GM19455 (cell line): ENCODE results near the gene SH2D4B.

Experiments
- ATAC-seq: cut with Tn5 transposase; IDR thresholded peaks from one replicate; pipeline ENCODE4 v1.9.1; 2021; ENCODE audit not compliant: unreplicated experiment

The SH2D4B gene

GRCh38 chr10:80503584-80504157 lies 34.0 kb upstream of the SH2D4B start:
- ATAC-seq: no peak

GRCh38 chr10:80504158-80504811 lies 33.4 kb upstream of the SH2D4B start:
- ATAC-seq: no peak

- ATAC-seq: no peak
Measured at GRCh38 chr10:80504897-80505465, 32.7 kb upstream of the SH2D4B start.

GRCh38 chr10:80506189-80506575 lies 31.5 kb upstream of the SH2D4B start:
- ATAC-seq: no peak

GRCh38 chr10:80506836-80507487 lies 30.7 kb upstream of the SH2D4B start:
- ATAC-seq: no peak

- no peak for ATAC-seq
Measured at GRCh38 chr10:80509108-80509402, 28.6 kb upstream of the SH2D4B start.

GRCh38 chr10:80509403-80510161 lies 28.1 kb upstream of the SH2D4B start:
- no peak for ATAC-seq

GRCh38 chr10:80512031-80512526 lies 25.6 kb upstream of the SH2D4B start:
- ATAC-seq: no peak

DNA sequence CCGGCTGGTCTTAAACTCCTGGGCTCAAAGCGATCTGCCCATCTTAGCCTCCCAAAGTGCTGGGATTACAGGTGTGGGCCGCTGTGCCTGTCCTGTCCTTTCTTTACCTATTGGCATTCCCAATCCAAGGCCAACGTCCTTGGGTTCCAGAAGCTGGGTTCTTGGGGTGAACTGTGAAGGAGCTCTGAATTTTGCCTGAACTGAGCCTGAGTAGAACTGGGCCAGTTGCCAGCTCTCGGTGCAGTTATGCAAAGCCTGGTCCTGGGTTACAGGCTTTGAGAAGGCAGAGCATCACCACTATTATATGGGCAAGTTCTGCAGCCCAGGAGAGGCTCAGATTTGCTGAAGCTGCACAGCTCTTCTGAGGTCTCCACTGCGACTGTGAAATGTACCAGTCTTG lies 24.6 kb upstream of the SH2D4B start:
- no peak for ATAC-seq

- no peak for ATAC-seq
Measured at GRCh38 chr10:80515511-80515910, 22.2 kb upstream of the SH2D4B start.

GRCh38 chr10:80515941-80516340 lies 21.8 kb upstream of the SH2D4B start:
- ATAC-seq: no peak

DNA sequence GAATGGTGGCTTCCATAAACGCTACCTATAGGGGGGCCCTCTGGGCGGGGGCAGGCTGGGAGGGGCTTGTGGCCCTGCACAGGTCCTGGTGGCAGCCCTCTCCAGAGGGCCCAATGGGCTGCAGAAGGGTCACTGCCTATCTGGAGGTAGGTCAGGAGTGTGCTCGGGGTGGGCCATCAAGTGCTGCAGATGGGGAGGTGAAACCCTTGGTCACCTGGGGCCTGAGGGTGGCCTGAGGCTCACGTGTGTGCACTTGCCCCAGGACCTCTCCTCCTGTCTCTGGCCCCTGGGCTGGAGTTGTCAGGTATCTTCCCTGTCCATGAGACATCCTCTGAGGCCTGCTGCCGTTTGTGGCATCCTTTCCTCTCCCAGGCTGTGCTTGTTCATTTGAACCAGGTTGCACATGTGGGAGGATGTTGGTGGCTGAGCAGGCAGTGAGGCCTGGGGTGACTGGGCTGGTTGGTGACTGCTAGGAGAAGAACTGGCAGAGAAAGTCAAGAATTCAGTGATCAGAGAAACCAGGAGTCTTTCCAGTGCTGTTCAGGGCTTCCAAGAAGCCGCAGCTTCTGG lies 21.1 kb upstream of the SH2D4B start:
- no peak for ATAC-seq

- ATAC-seq: no peak
Measured at GRCh38 chr10:80517416-80518142, 20.1 kb upstream of the SH2D4B start.

GRCh38 chr10:80518143-80518806 lies 19.4 kb upstream of the SH2D4B start:
- no peak for ATAC-seq

GRCh38 chr10:80518807-80519360 lies 18.8 kb upstream of the SH2D4B start:
- no peak for ATAC-seq

DNA sequence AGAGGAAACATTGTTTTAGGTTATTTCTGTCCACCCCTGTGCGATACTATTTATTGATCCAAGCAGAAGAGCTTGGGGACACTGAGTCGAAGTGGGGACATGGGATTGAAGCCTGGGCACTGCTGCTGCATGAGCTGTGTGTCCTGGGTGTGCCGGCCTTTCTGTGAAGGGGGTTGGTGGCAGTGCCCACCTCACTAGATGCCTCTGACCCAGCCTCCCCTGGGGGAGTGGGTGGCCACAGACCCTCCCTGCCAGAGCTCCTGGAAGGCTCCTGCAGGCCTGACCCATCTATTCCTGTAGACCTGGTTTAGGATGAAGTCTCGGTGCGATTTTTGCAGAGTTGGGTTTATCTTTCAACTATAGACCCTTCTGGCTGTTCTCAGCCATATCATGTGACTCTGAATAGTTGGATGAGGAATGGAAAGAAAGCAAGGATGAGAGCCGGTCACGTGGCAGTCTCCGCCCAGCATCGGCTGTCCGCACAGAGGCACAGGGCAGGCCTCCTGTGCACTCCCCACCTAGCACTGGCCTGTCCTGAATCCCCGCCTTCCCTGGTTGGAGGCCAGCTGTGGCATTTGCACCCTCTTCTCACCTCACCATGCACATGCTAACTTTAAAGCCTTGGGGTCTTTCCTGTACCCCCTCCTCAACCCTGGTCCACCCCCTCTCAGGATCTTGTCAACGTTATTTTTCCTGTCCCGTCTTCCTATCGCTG lies 17.6 kb upstream of the SH2D4B start:
- ATAC-seq: no peak

GRCh38 chr10:80520661-80521470 lies 16.8 kb upstream of the SH2D4B start:
- no peak for ATAC-seq

GRCh38 chr10:80522756-80523363 lies 14.8 kb upstream of the SH2D4B start:
- ATAC-seq: no peak
